ENCODE data around the gene PTPRM. TPM values are rescaled to one million over a fixed set of nuclear protein-coding genes. Genes with fewer than 3 reads are reported as not detected.

The PTPRM gene
- polyA plus RNA-seq, 3 donors = 0.04 to 2.1 (median 0.66) TPM

DNA sequence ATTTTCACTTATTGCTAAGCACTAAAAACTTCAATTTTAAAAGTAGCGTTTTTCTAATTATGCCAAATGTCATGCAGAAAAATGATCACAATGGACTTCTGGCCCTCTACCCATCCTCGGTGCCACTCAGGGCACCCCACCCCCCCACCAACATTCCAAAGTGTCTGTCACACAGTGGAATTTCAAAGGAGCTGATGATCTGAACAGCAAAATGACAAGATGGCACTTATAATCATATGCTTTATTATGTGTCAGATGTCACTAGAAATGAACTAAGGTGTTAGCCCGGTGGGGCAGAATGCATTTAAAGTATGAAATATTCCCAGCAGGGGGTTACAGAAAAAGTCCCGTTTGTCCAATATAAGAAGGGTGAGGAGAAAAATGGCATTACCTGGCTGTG, 681.5 kb downstream of the PTPRM start:
- no peaks in the 10 kb centered on the region for H3K36me3 ChIP-seq (replicated peaks in 1 of 2; ENCODE audit: control insufficient read depth in 1 of 2, insufficient read depth in 2 of 2, low read length in 2 of 2)
- H3K4me3 Mint-ChIP-seq = no peak overlapping the region
- no peak for DNase-seq
- peaks cover 0 to 4% of the 10 kb centered on the region in 2 donors for H3K9me3 ChIP-seq (replicated peaks in 1 of 2; ENCODE audit: control insufficient read depth in 1 of 2, insufficient read depth in 1 of 2, low read length in 2 of 2)
- H3K4me1 ChIP-seq (ENCODE audit: control insufficient read depth in 1 of 2, insufficient read depth in 2 of 2, low read length in 2 of 2) = no peaks in the 10 kb centered on the region
- WGBS (ENCODE audit: insufficient coverage) = 94% methylated on average over 3 of the region's 4 CpGs
- peaks cover 0 to 2% (median 0%) of the 10 kb centered on the region in 7 donors for H3K9me3 Mint-ChIP-seq
- no peak overlapping the region for H3K4me2 ChIP-seq (replicated peaks; ENCODE audit: extremely low read depth, low read length, poor library complexity, severe bottlenecking)
- no peaks in the 10 kb centered on the region for H3K36me3 Mint-ChIP-seq
- TF ChIP-seq, protein P1, sequence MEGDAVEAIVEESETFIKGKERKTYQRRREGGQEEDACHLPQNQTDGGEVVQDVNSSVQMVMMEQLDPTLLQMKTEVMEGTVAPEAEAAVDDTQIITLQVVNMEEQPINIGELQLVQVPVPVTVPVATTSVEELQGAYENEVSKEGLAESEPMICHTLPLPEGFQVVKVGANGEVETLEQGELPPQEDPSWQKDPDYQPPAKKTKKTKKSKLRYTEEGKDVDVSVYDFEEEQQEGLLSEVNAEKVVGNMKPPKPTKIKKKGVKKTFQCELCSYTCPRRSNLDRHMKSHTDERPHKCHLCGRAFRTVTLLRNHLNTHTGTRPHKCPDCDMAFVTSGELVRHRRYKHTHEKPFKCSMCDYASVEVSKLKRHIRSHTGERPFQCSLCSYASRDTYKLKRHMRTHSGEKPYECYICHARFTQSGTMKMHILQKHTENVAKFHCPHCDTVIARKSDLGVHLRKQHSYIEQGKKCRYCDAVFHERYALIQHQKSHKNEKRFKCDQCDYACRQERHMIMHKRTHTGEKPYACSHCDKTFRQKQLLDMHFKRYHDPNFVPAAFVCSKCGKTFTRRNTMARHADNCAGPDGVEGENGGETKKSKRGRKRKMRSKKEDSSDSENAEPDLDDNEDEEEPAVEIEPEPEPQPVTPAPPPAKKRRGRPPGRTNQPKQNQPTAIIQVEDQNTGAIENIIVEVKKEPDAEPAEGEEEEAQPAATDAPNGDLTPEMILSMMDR (IDR thresholded peaks at IDR 0.05) = no peak
- H3K79me2 ChIP-seq (ENCODE audit: insufficient read depth, low read length) = no peaks in the 10 kb centered on the region
- no peaks in the 10 kb centered on the region for H3K27me3 ChIP-seq (ENCODE audit: control insufficient read depth in 2 of 2, insufficient read depth in 2 of 2, low read length in 2 of 2)
- intact Hi-C loops (cut with micrococcal nuclease) = no loop called here
- no peaks in the 10 kb centered on the region for H3K4me1 Mint-ChIP-seq
- no peak overlapping the region for H3K9ac ChIP-seq (ENCODE audit: insufficient read depth, low read length, poor library complexity, severe bottlenecking)
- H3K27ac Mint-ChIP-seq = no peak overlapping the region
- no peak overlapping the region for H3K27ac ChIP-seq (ENCODE audit: low read depth in 1 of 2, low read length in 2 of 2)
- H2AFZ ChIP-seq (ENCODE audit: insufficient read depth, low read depth, low read length, poor library complexity, severe bottlenecking) = no peak overlapping the region
- H3K27me3 Mint-ChIP-seq (ENCODE audit: low read depth in 3 of 3) = no peaks in the 10 kb centered on the region
- no peaks in the 10 kb centered on the region for H4K20me1 ChIP-seq (ENCODE audit: insufficient read depth, low read length)
- no peak overlapping the region for H3K4me3 ChIP-seq (replicated peaks in 1 of 3; ENCODE audit: low read depth in 2 of 3, low read length in 3 of 3)

DNA sequence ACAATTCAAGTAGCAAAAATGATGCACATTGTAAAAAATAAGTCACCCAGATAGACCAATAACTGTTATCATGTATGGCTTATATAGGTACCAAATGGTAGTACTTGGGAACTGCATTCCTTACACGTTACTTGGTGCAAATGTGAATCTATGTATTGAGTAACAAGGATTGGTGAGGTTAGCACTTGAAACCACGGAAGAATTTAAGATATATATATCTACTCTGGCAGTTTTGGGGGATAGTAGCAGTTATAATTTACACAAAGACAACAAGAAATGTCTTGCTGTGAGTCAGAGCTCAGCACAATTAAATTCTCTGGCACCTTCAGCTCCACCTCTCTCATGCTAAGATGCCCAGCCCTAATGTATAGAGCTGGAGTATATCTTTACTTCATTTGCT, 682.7 kb downstream of the PTPRM start:
- no peak for DNase-seq

More for the DNA sequence above, 682.7 kb downstream of the PTPRM start:
- Histone ChIP-seq H4K20me1 (ENCODE audit: insufficient read depth, low read length) (no peaks in the 10 kb centered on the region), H3K36me3 (replicated peaks in 1 of 2; ENCODE audit: control insufficient read depth in 1 of 2, insufficient read depth in 2 of 2, low read length in 2 of 2) (no peaks in the 10 kb centered on the region), H3K4me2 (replicated peaks; ENCODE audit: extremely low read depth, low read length, poor library complexity, severe bottlenecking) (no peak overlapping the region), H3K79me2 (ENCODE audit: insufficient read depth, low read length) (no peaks in the 10 kb centered on the region), H3K4me1 (ENCODE audit: control insufficient read depth in 1 of 2, insufficient read depth in 2 of 2, low read length in 2 of 2) (no peaks in the 10 kb centered on the region), H3K27ac (ENCODE audit: low read depth in 1 of 2, low read length in 2 of 2) (no peak overlapping the region), H3K27me3 (ENCODE audit: control insufficient read depth in 2 of 2, insufficient read depth in 2 of 2, low read length in 2 of 2) (no peaks in the 10 kb centered on the region), H3K4me3 (replicated peaks in 1 of 3; ENCODE audit: low read depth in 2 of 3, low read length in 3 of 3) (no peak overlapping the region), H3K9me3 (replicated peaks in 1 of 2; ENCODE audit: control insufficient read depth in 1 of 2, insufficient read depth in 1 of 2, low read length in 2 of 2) (peaks cover 0 to 4% of the 10 kb centered on the region in 2 donors), H2AFZ (ENCODE audit: insufficient read depth, low read depth, low read length, poor library complexity, severe bottlenecking) (no peak overlapping the region), H3K9ac (ENCODE audit: insufficient read depth, low read length, poor library complexity, severe bottlenecking) (no peak overlapping the region)
- Mint-ChIP-seq H3K27ac (no peak overlapping the region), H3K4me3 (no peak overlapping the region), H3K9me3 (peaks cover 0 to 2% (median 0%) of the 10 kb centered on the region in 7 donors), H3K36me3 (no peaks in the 10 kb centered on the region), H3K27me3 (ENCODE audit: low read depth in 3 of 3) (no peaks in the 10 kb centered on the region), H3K4me1 (no peaks in the 10 kb centered on the region)
- TF ChIP-seq, protein P1 (IDR thresholded peaks at IDR 0.05) = no peak
- intact Hi-C loops (cut with micrococcal nuclease) = no loop called here
- no CpG with 5 or more reads among the region's 2 CpGs for WGBS (ENCODE audit: insufficient coverage)
